H9 (cell line): ENCODE data around the gene PIP5K1C. TPM values are rescaled to one million over a fixed set of nuclear protein-coding genes. Genes with fewer than 3 reads are reported as not detected.
A peak's percentile ranks its signal among the peaks of the same experiment; 100 is the strongest.

Experiments used
- DNase-seq: peaks from one replicate; pipeline ENCODE4 v3.0.0-alpha.2; 2017
- H2AFZ ChIP-seq: one replicate; pipeline ENCODE4 v1.6.1; 2013; ENCODE audit warnings: mild to moderate bottlenecking, low read length, control low read depth, moderate library complexity
- H2AK5ac ChIP-seq: 2 replicates; pipeline ENCODE4 v1.6.1; 2013; ENCODE audit warnings: low read length, control low read depth, mixed read lengths; ENCODE audit not compliant: insufficient read length
- H2BK120ac ChIP-seq: one replicate; pipeline ENCODE4 v1.6.1; 2013; ENCODE audit warnings: low read depth, mild to moderate bottlenecking, low read length, control low read depth, inconsistent platforms; ENCODE audit not compliant: poor library complexity, severe bottlenecking
- H2BK12ac ChIP-seq: 2 replicates; pipeline ENCODE4 v1.6.1; 2013; ENCODE audit warnings: low read length, control low read depth, mixed read lengths, low read depth; ENCODE audit not compliant: insufficient read length
- H2BK15ac ChIP-seq: 2 replicates; pipeline ENCODE4 v1.6.1; 2013; ENCODE audit warnings: low read depth, low read length, control low read depth
- H2BK20ac ChIP-seq: one replicate; pipeline ENCODE4 v1.6.1; 2013; ENCODE audit warnings: low read depth, mild to moderate bottlenecking, low read length, control low read depth, inconsistent platforms; ENCODE audit not compliant: poor library complexity, severe bottlenecking
- H2BK5ac ChIP-seq: 2 replicates; pipeline ENCODE4 v1.6.1; 2013; ENCODE audit warnings: low read length, control low read depth, mixed read lengths; ENCODE audit not compliant: insufficient read length
- H3K14ac ChIP-seq: 2 replicates; pipeline ENCODE4 v1.6.1; 2013; ENCODE audit warnings: low read length, control low read depth; ENCODE audit not compliant: insufficient read depth
- H3K18ac ChIP-seq: 2 replicates; pipeline ENCODE4 v1.6.1; 2013; ENCODE audit warnings: low read depth, mild to moderate bottlenecking, mixed read lengths, low read length, control low read depth; ENCODE audit not compliant: insufficient read length
- H3K23ac ChIP-seq: 2 replicates; pipeline ENCODE4 v1.6.1; 2013; ENCODE audit warnings: low read length, control low read depth, mixed read lengths, low read depth; ENCODE audit not compliant: insufficient read length
- H3K23me2 ChIP-seq: 2 replicates; pipeline ENCODE4 v1.6.1; 2013; ENCODE audit warnings: low read depth, mild to moderate bottlenecking, mixed read lengths, low read length, control low read depth; ENCODE audit not compliant: insufficient read length, poor library complexity, severe bottlenecking
- H3K27ac ChIP-seq: 2 replicates; pipeline ENCODE4 v1.5.1; 2013; ENCODE audit warnings: low read length, control low read depth, mixed read lengths, low read depth; ENCODE audit not compliant: insufficient read length
- H3K27me3 ChIP-seq: 2 replicates; pipeline ENCODE4 v1.6.1; 2013; ENCODE audit warnings: low read length, control low read depth, inconsistent platforms; ENCODE audit not compliant: insufficient read depth
- H3K4ac ChIP-seq: 2 replicates; pipeline ENCODE4 v1.6.1; 2013; ENCODE audit warnings: low read depth, mild to moderate bottlenecking, control low read depth, inconsistent platforms, low read length, moderate library complexity
- H3K4me1 ChIP-seq: 2 replicates; pipeline ENCODE4 v1.6.1; 2013; ENCODE audit warnings: low read length, control low read depth, inconsistent platforms; ENCODE audit not compliant: insufficient read depth
- H3K4me2 ChIP-seq: 2 replicates; pipeline ENCODE4 v1.6.1; 2013; ENCODE audit warnings: low read length, control low read depth, mixed read lengths; ENCODE audit not compliant: insufficient read length, insufficient read depth
- H3K56ac ChIP-seq: 2 replicates; pipeline ENCODE4 v1.6.1; 2013; ENCODE audit warnings: low read depth, mild to moderate bottlenecking, mixed read lengths, low read length, control low read depth; ENCODE audit not compliant: insufficient read length
- H3K79me1 ChIP-seq: 2 replicates; pipeline ENCODE4 v1.6.1; 2013; ENCODE audit warnings: low read depth, mild to moderate bottlenecking, moderate library complexity, low read length, control low read depth, inconsistent platforms; ENCODE audit not compliant: insufficient read depth, poor library complexity, severe bottlenecking
- H3K79me2 ChIP-seq: 2 replicates; pipeline ENCODE4 v1.6.1; 2013; ENCODE audit warnings: low read length, control low read depth, inconsistent platforms; ENCODE audit not compliant: insufficient read depth
- H3K9ac ChIP-seq: 2 replicates; pipeline ENCODE4 v1.6.1; 2013; ENCODE audit warnings: low read length, control low read depth, mixed read lengths; ENCODE audit not compliant: insufficient read length; ENCODE audit errors: extremely low read depth
- H3K9me3 ChIP-seq: one replicate; pipeline ENCODE4 v1.6.1; 2013; ENCODE audit warnings: low read depth, low read length, inconsistent platforms; ENCODE audit not compliant: control insufficient read depth
- H3T11ph ChIP-seq: one replicate; pipeline ENCODE4 v1.6.1; 2013; ENCODE audit warnings: mild to moderate bottlenecking, low read length, control low read depth, inconsistent platforms
- H4K20me1 ChIP-seq: one replicate; pipeline ENCODE4 v1.6.1; 2013; ENCODE audit not compliant: control insufficient read depth, insufficient read length, insufficient read depth
- H4K5ac ChIP-seq: 2 replicates; pipeline ENCODE4 v1.6.1; 2013; ENCODE audit warnings: low read depth, mild to moderate bottlenecking, mixed read lengths, low read length, control low read depth; ENCODE audit not compliant: insufficient read length
- H4K8ac ChIP-seq: replicated peaks from 2 replicates; pipeline ENCODE4 v1.6.1; 2013; ENCODE audit warnings: low read length, control low read depth, mixed read lengths, low read depth; ENCODE audit not compliant: insufficient read length
- H4K91ac ChIP-seq: 2 replicates; pipeline ENCODE4 v1.6.1; 2013; ENCODE audit warnings: low read depth, mild to moderate bottlenecking, moderate library complexity, mixed read lengths, low read length, control low read depth; ENCODE audit not compliant: insufficient read length
- H3K27ac Mint-ChIP-seq, 3 experiments: 2 replicates in 2 of 3; 3 replicates in 1 of 3; pipeline ENCODE4 v1.8.0; 2020 to 2021; ENCODE audit warnings: mixed read lengths in 3 of 3, mild to moderate bottlenecking in 1 of 3, moderate library complexity in 1 of 3
- H3K27me3 Mint-ChIP-seq: 2 replicates; pipeline ENCODE4 v1.8.0; 2021; ENCODE audit warnings: low read depth, mild to moderate bottlenecking, moderate library complexity, mixed read lengths
- H3K36me3 Mint-ChIP-seq, 3 experiments: 2 replicates in 2 of 3; 3 replicates in 1 of 3; pipeline ENCODE4 v1.8.0; 2020 to 2021; ENCODE audit warnings: low read depth in 3 of 3, mixed read lengths in 3 of 3; ENCODE audit not compliant: insufficient read depth in 1 of 3
- H3K4me1 Mint-ChIP-seq, 2 experiments: 2 replicates each; pipeline ENCODE4 v1.8.0; 2020; ENCODE audit warnings: mixed read lengths in 2 of 2
- H3K4me3 Mint-ChIP-seq, 2 experiments: 2 replicates in 1 of 2; 3 replicates in 1 of 2; pipeline ENCODE4 v1.8.0; 2020 to 2021; ENCODE audit warnings: mild to moderate bottlenecking in 2 of 2, mixed read lengths in 2 of 2, moderate library complexity in 1 of 2
- H3K9me3 Mint-ChIP-seq, 2 experiments: 2 replicates in 1 of 2; 3 replicates in 1 of 2; pipeline ENCODE4 v1.8.0; 2020; ENCODE audit warnings: mild to moderate bottlenecking in 2 of 2, mixed read lengths in 2 of 2, moderate library complexity in 1 of 2
- WGBS: extraction: QIAGEN DNeasy Blood & Tissue Kit; methylation state at CpG from one replicate; pipeline ENCODE4 v1.1.7; 2013; ENCODE audit warnings: missing lambda C conversion rate, low lambda C conversion rate, mixed read lengths; ENCODE audit not compliant: insufficient read length; ENCODE audit errors: extremely low coverage; 5-methylcytosine and 5-hydroxymethylcytosine counted together
- total RNA-seq: library from RNA; stranded (reverse); gene quantifications from 2 replicates; pipeline ENCODE4 v1.2.1, GENCODE V29; 2021
- TF ChIP-seq, protein P1 (sequence below): fragments of 200-600 bp; sonication (generic); conservative IDR thresholded peaks from 3 replicates; pipeline ENCODE4 v1.8.0; 2021; ENCODE audit warnings: antibody characterized with exemption, mild to moderate bottlenecking

The PIP5K1C gene
- total RNA-seq, 1 experiment from 2014 or later, result 41.7 TPM

DNA sequence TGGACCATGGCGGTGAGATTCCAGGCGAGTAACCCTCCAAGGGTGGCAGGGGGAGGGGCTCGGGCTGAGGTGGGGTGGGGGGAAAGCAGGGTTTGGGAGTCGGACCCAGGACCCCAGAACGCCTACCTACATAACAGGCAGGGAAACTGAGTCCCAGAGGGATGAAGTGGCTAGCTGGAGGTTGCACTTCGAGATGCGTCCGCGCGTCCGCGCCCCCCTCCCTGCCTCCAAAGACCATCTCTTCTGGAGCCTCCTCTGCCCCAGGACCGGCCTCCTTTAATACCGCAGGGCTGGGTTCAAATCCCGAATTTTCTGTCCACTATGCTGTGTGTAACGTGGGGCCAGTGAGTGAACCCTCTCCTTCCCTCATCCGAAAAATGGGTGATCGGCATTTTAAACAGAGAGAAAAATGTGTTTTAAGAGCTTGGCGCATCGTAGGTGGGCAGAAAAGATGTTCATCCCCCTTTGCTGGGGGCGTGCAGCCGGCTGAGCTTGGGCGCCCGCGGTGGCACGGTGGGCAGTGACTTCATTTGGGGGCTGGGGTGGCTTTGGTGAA lies 21.7 kb upstream of the PIP5K1C start:
- Histone ChIP-seq H3K18ac (no peak overlapping the region), H2BK15ac (no peak overlapping the region), H2BK12ac (no peak overlapping the region), H2BK5ac (no peak overlapping the region), H3K9ac (no peak overlapping the region), H2BK20ac (no peak overlapping the region), H3K14ac (no peak overlapping the region), H4K5ac (no peak overlapping the region), H3K4me1 (no peaks in the 10 kb centered on the region; the same call in 1 of the 2 replicates), H2AK5ac (no peak overlapping the region), H4K91ac (no peak overlapping the region), H4K8ac (no peak overlapping the region), H3K27ac (no peak overlapping the region), H3K4me2 (peak overlapping the region; percentile 92), H2BK120ac (no peak overlapping the region), H4K20me1 (no peaks in the 10 kb centered on the region), H2AFZ (no peak overlapping the region), H3K9me3 (no peaks in the 10 kb centered on the region), H3K27me3 (no peaks in the 10 kb centered on the region), H3K79me2 (no peaks in the 10 kb centered on the region), H3K56ac (no peak overlapping the region), H3T11ph (no peak overlapping the region), H3K4ac (no peak overlapping the region), H3K23me2 (peaks cover 10% of the 10 kb centered on the region), H3K79me1 (no peaks in the 10 kb centered on the region), H3K23ac (no peak overlapping the region)
- Mint-ChIP-seq H3K27ac (no peak overlapping the region; a peak in 1 of 7 replicates), H3K36me3 (no peaks in the 10 kb centered on the region), H3K4me1 (peaks cover 16 to 43% of the 10 kb centered on the region in 2 experiments), H3K9me3 (no peaks in the 10 kb centered on the region; a peak in 1 of 5 replicates), H3K4me3 (peak overlapping the region; percentile 71 to 87), H3K27me3 (peaks cover 3% of the 10 kb centered on the region)
- no CpG with 5 or more reads among the region's 26 CpGs for WGBS
- TF ChIP-seq, protein P1, sequence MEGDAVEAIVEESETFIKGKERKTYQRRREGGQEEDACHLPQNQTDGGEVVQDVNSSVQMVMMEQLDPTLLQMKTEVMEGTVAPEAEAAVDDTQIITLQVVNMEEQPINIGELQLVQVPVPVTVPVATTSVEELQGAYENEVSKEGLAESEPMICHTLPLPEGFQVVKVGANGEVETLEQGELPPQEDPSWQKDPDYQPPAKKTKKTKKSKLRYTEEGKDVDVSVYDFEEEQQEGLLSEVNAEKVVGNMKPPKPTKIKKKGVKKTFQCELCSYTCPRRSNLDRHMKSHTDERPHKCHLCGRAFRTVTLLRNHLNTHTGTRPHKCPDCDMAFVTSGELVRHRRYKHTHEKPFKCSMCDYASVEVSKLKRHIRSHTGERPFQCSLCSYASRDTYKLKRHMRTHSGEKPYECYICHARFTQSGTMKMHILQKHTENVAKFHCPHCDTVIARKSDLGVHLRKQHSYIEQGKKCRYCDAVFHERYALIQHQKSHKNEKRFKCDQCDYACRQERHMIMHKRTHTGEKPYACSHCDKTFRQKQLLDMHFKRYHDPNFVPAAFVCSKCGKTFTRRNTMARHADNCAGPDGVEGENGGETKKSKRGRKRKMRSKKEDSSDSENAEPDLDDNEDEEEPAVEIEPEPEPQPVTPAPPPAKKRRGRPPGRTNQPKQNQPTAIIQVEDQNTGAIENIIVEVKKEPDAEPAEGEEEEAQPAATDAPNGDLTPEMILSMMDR, result no peak
- DNase-seq, result no peak
